GM23338 (cell line): ENCODE measurements around the gene C8G. TPM values are rescaled to one million over a fixed set of nuclear protein-coding genes. Genes with fewer than 3 reads are reported as not detected.

Experiments
- ATAC-seq: fragments of 200-7000 bp; cut with Tn5 transposase; 3 replicates; pipeline ENCODE4 v1.9.1; 2020
- DNase-seq: peaks from one replicate; pipeline ENCODE4 v3.0.0-alpha.2; 2015; ENCODE audit warnings: low spot score
- H2AFZ ChIP-seq: fragments of 200-600 bp; sonication (generic); 2 replicates; pipeline ENCODE4 v1.8.0; 2016; ENCODE audit warnings: antibody characterized with exemption, mild to moderate bottlenecking, moderate library complexity
- H3F3A ChIP-seq: fragments of 200-600 bp; sonication (generic); replicated peaks from 2 replicates; pipeline ENCODE4 v1.8.0; 2017; ENCODE audit warnings: antibody characterized with exemption, mixed run types, low read depth
- H3K27ac ChIP-seq: fragments of 200-600 bp; sonication (generic); 2 replicates; pipeline ENCODE4 v1.6.1; 2016; ENCODE audit warnings: low read depth
- H3K27me3 ChIP-seq: fragments of 200-600 bp; sonication (generic); 2 replicates; pipeline ENCODE4 v1.8.0; 2016; ENCODE audit warnings: mild to moderate bottlenecking, mixed run types, moderate library complexity; ENCODE audit not compliant: insufficient read depth
- H3K36me3 ChIP-seq: fragments of 200-600 bp; sonication (generic); 2 replicates; pipeline ENCODE4 v1.8.0; 2016; ENCODE audit warnings: mild to moderate bottlenecking; ENCODE audit not compliant: insufficient read depth
- H3K4me1 ChIP-seq: fragments of 200-600 bp; sonication (generic); 2 replicates; pipeline ENCODE4 v1.8.0; 2016; ENCODE audit warnings: mild to moderate bottlenecking, moderate library complexity; ENCODE audit not compliant: insufficient read depth
- H3K4me2 ChIP-seq: fragments of 200-600 bp; sonication (generic); 2 replicates; pipeline ENCODE4 v1.7.1; 2017; ENCODE audit warnings: mixed run types
- H3K4me3 ChIP-seq: fragments of 200-600 bp; sonication (generic); 2 replicates; pipeline ENCODE4 v1.6.1; 2016; ENCODE audit warnings: mixed run types
- H3K79me2 ChIP-seq: fragments of 200-600 bp; sonication (generic); replicated peaks from 2 replicates; pipeline ENCODE4 v1.8.0; 2017; ENCODE audit warnings: mild to moderate bottlenecking; ENCODE audit not compliant: insufficient read depth
- H3K9me2 ChIP-seq: fragments of 200-600 bp; sonication (generic); 2 replicates; pipeline ENCODE4 v1.8.0; 2017; ENCODE audit not compliant: insufficient read depth
- H4K20me1 ChIP-seq: fragments of 200-600 bp; sonication (generic); replicated peaks from 2 replicates; pipeline ENCODE4 v1.8.0; 2017; ENCODE audit warnings: mild to moderate bottlenecking; ENCODE audit not compliant: insufficient read depth
- H3K27ac Mint-ChIP-seq: 2 replicates; pipeline ENCODE4 v1.8.0; 2020; ENCODE audit warnings: inconsistent platforms, mild to moderate bottlenecking, moderate library complexity, mixed read lengths
- H3K27me3 Mint-ChIP-seq: 3 replicates; pipeline ENCODE4 v1.8.0; 2022; ENCODE audit warnings: low read depth, mild to moderate bottlenecking, moderate library complexity, mixed read lengths, inconsistent platforms; ENCODE audit not compliant: insufficient read depth, poor library complexity
- H3K36me3 Mint-ChIP-seq: 3 replicates; pipeline ENCODE4 v1.8.0; 2021; ENCODE audit warnings: low read depth, mild to moderate bottlenecking, inconsistent platforms, moderate library complexity, mixed read lengths
- H3K4me1 Mint-ChIP-seq: 3 replicates; pipeline ENCODE4 v1.8.0; 2020; ENCODE audit warnings: mild to moderate bottlenecking, inconsistent platforms, mixed read lengths
- H3K4me3 Mint-ChIP-seq: 3 replicates; pipeline ENCODE4 v1.8.0; 2021; ENCODE audit warnings: moderate library complexity, mild to moderate bottlenecking, inconsistent platforms, mixed read lengths
- H3K9me3 Mint-ChIP-seq: 3 replicates; pipeline ENCODE4 v1.8.0; 2020; ENCODE audit warnings: moderate library complexity, mild to moderate bottlenecking, inconsistent platforms, mixed read lengths
- CREB1 ChIP-seq: fragments of 250-450 bp; sonication (Bioruptor Pico); IDR thresholded peaks from 2 replicates; pipeline ENCODE4 v1.5.0; 2020; ENCODE audit warnings: low read depth, mild to moderate bottlenecking, moderate library complexity
- CTCF ChIP-seq, 2 experiments: fragments of 200-600 bp in 1 of 2; sonication (generic) in 1 of 2; conservative IDR thresholded peaks; 2 replicates each; pipeline versions ENCODE4 v1.5.1 to v1.6.1; 2016 to 2017; ENCODE audit warnings: antibody characterized with exemption in 2 of 2, low read depth in 2 of 2, mild to moderate bottlenecking in 2 of 2, moderate library complexity in 1 of 2
- ETS1 ChIP-seq: IDR thresholded peaks from 2 replicates; pipeline ENCODE4 v1.6.1; 2016; ENCODE audit warnings: antibody characterized with exemption
- EZH2 ChIP-seq: fragments of 200-600 bp; sonication (generic); IDR thresholded peaks from one replicate; pipeline ENCODE4 v1.8.0; 2017; ENCODE audit warnings: antibody characterized with exemption, mild to moderate bottlenecking, low read depth; ENCODE audit not compliant: unreplicated experiment
- JUNB ChIP-seq: IDR thresholded peaks from one replicate; pipeline ENCODE4 v1.6.1; 2016; ENCODE audit warnings: antibody characterized with exemption; ENCODE audit not compliant: unreplicated experiment
- NANOG ChIP-seq: IDR thresholded peaks from 2 replicates; pipeline ENCODE4 v1.6.1; 2016; ENCODE audit warnings: antibody characterized with exemption, borderline replicate concordance
- ZNF114 ChIP-seq: fragments of 250-450 bp; sonication (Bioruptor Pico); IDR thresholded peaks from 2 replicates; pipeline ENCODE4 v1.5.0; 2020; ENCODE audit warnings: mild to moderate bottlenecking, moderate library complexity
- ZNF331 ChIP-seq: fragments of 250-450 bp; sonication (Bioruptor Pico); IDR thresholded peaks from 2 replicates; pipeline ENCODE4 v1.5.0; 2020; ENCODE audit warnings: low read depth, mild to moderate bottlenecking, moderate library complexity
- polyA plus RNA-seq: library from polyadenylated mRNA; unstranded; fragments of >200 nt; fragmentation: Nextera tagmentation; extraction: Ambion mirVana; gene quantifications from 2 replicates; pipeline ENCODE4 v1.2.1, GENCODE V29; 2016
- total RNA-seq: library from RNA; depleted of rRNA; stranded (reverse); fragments of >200 nt; shearing (Covaris generic); gene quantifications from 2 replicates; pipeline ENCODE4 v1.2.3, GENCODE V29; 2014

The C8G gene
- total and polyA plus RNA-seq, 2 experiments from 2014 or later = not detected

GRCh38 chr9:136942112-136942880 is 2.7 kb upstream of the C8G start (continued):
- TF ChIP-seq CTCF (conservative IDR thresholded peaks at IDR 0.05; ENCODE audit: low read depth in 2 of 2) (no peak), EZH2 (no peak), ZNF114 (CRISPR knock-in tag) (no peak), ETS1 (no peak), CREB1 (CRISPR knock-in tag) (no peak)

- Histone ChIP-seq H2AFZ (no peak overlapping the region), H3K27me3 (no peaks in the 10 kb centered on the region), H3K27ac (no peak overlapping the region), H3K9me2 (no peaks in the 10 kb centered on the region), H3K79me2 (0 out of 2 replicates have a peak, but pooled peaks cover 5% of the 10 kb centered on the region), H3K4me2 (no peak overlapping the region), H3K4me1 (peaks cover 1% of the 10 kb centered on the region; the same call in 1 of the 2 replicates), H4K20me1 (no peaks in the 10 kb centered on the region; the same call in 1 of the 2 replicates), H3K4me3 (no peak overlapping the region), H3K36me3 (no peaks in the 10 kb centered on the region), H3F3A (0 out of 2 replicates have a peak, but pooled peaks cover 3% of the 10 kb centered on the region)
- no peaks in the 10 kb centered on the region for H3K9me3 Mint-ChIP-seq
- ATAC-seq (no peak), DNase-seq (no peak)
- peaks cover 7% of the 10 kb centered on the region for H3K4me1 Mint-ChIP-seq
- H3K27me3 Mint-ChIP-seq = peaks cover 12% of the 10 kb centered on the region
- no peak overlapping the region for H3K27ac Mint-ChIP-seq
- H3K36me3 Mint-ChIP-seq = peaks cover 27% of the 10 kb centered on the region
- H3K4me3 Mint-ChIP-seq = peak overlapping the region; percentile 21; the same call in 1 of the 3 replicates
- TF ChIP-seq NANOG = no peak
- no peak for TF ChIP-seq JUNB
- no peak for TF ChIP-seq ZNF331
- no peak for TF ChIP-seq ZNF114 (CRISPR knock-in tag)
Observed at GRCh38 chr9:136942881-136943230, 2.2 kb upstream of the C8G start.
